Peyer's patch (tissue), 4 donors: ENCODE results near the gene MKNK1. TPM values are rescaled to one million over a fixed set of nuclear protein-coding genes. Genes with fewer than 3 reads are reported as not detected.

Experiments used
- DNase-seq, 3 donors: peaks; one replicate each; pipeline ENCODE4 v3.0.0-alpha.2; 2017 to 2019
- H3K27ac ChIP-seq, 4 donors: fragments of 200-600 bp; sonication (generic); one replicate each; pipeline ENCODE4 v1.5.1; 2016 to 2019
- H3K27me3 ChIP-seq, 2 donors: fragments of 200-600 bp; sonication (generic); one replicate each; pipeline ENCODE4 v1.5.1; 2019
- H3K36me3 ChIP-seq, 3 donors: fragments of 200-600 bp; sonication (generic); one replicate each; pipeline ENCODE4 v1.5.1; 2016 to 2019
- H3K4me1 ChIP-seq, 4 donors: fragments of 200-600 bp; sonication (generic); one replicate each; pipeline ENCODE4 v1.5.1; 2016 to 2019
- H3K4me3 ChIP-seq, 4 donors: fragments of 200-600 bp; sonication (generic); 1 replicate in 3 of 4; 2 replicates in 1 of 4; pipeline ENCODE4 v1.5.1; 2016 to 2019; ENCODE audit warnings: mild to moderate bottlenecking in 1 of 4
- H3K9me3 ChIP-seq, 4 donors: fragments of 200-600 bp; sonication (generic); one replicate each; pipeline ENCODE4 v1.5.1; 2016 to 2019; ENCODE audit warnings: mild to moderate bottlenecking in 1 of 4
- CTCF ChIP-seq, 6 experiments: fragments of 450-650 bp in 4 of 6; fragments of 200-600 bp in 2 of 6; sonication (generic) in 1 of 6; IDR thresholded peaks; one replicate each; pipeline ENCODE4 v1.5.1; 2017 to 2019; ENCODE audit warnings: antibody characterized with exemption in 6 of 6, mild to moderate bottlenecking in 3 of 6, moderate library complexity in 1 of 6
- POLR2A ChIP-seq, 2 donors: fragments of 450-650 bp; IDR thresholded peaks; one replicate each; pipeline ENCODE4 v1.5.1; 2017; ENCODE audit warnings: antibody characterized with exemption in 2 of 2, mild to moderate bottlenecking in 2 of 2, moderate library complexity in 2 of 2
- total RNA-seq, 4 donors: library from RNA; depleted of rRNA; stranded (reverse); fragments of >200 nt; gene quantifications; one replicate each; pipeline ENCODE4 v1.1.0, GENCODE V29; 2016

MKNK1 gene
- total RNA-seq, 4 donors from 2014 or later = 51.3 to 134 (median 94.2) TPM

GRCh38 chr1:46580140-46580903 is 23.7 kb downstream of the MKNK1 start:
- Histone ChIP-seq H3K27me3 (no peaks in the 10 kb centered on the region), H3K4me1 (peaks cover 0 to 13% (median 0%) of the 10 kb centered on the region in 4 donors), H3K36me3 (peaks cover 0 to 89% (median 0%) of the 10 kb centered on the region in 3 donors), H3K9me3 (no peaks in the 10 kb centered on the region), H3K27ac (peak overlapping the region in 1 of 4 donors; percentile 49), H3K4me3 (no peak overlapping the region)
- no peak for TF ChIP-seq POLR2A (IDR thresholded peaks at IDR 0.05)
- TF ChIP-seq CTCF (IDR thresholded peaks at IDR 0.05) = no peak
- no peak for DNase-seq

DNA sequence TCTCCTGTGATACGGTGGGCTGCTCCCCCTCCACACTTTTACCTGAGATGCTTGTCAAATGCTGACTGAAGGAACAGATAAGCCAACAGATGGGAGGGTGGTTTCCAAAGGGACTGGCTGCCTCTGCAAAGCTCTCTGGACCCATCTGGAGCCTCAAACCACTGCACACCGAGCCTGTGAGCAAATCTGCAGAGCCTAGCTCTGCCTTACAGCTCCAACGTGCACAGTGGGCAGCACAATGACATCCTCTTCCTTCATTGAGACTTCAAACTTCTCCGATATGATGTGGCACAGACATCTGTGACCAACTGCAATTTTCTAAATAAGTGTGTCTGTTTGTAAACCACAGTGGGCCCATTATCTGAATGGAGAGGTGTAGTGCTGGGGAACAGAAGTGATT is 26.4 kb downstream of the MKNK1 start:
- TF ChIP-seq CTCF (IDR thresholded peaks at IDR 0.05) = no peak
- TF ChIP-seq POLR2A (IDR thresholded peaks at IDR 0.05) = no peak
- Histone ChIP-seq H3K4me1 (peaks cover 0 to 6% (median 0%) of the 10 kb centered on the region in 4 donors), H3K9me3 (no peaks in the 10 kb centered on the region), H3K27ac (no peak overlapping the region), H3K27me3 (no peaks in the 10 kb centered on the region), H3K4me3 (no peak overlapping the region), H3K36me3 (peaks cover 0 to 83% (median 0%) of the 10 kb centered on the region in 3 donors)
- DNase-seq = no peak

DNA sequence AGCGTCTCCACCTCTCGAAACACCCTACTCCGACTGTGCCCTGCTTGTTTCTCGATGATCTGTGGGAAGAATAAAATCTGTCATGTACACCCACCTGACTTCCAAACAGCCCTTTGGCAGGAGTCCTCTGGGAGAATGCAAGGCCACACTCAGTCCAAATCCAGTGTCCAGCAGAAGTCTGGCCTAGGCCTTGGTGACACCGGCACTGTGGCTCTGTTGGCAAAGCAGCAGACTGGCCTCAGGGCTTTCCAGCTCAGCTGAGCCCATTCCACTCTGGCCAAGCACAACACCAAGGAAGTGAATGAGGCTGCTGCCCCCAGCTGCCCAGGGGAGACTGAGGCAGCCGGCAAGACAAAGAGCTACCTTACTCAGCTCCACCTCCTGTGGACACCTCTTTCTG is 27.5 kb downstream of the MKNK1 start:
- Histone ChIP-seq H3K27ac (no peak overlapping the region), H3K4me1 (no peaks in the 10 kb centered on the region), H3K36me3 (peaks cover 0 to 78% (median 0%) of the 10 kb centered on the region in 3 donors), H3K4me3 (no peak overlapping the region), H3K27me3 (no peaks in the 10 kb centered on the region), H3K9me3 (no peaks in the 10 kb centered on the region)
- no peak for DNase-seq
- TF ChIP-seq POLR2A (IDR thresholded peaks at IDR 0.05) = no peak
- no peak for TF ChIP-seq CTCF (IDR thresholded peaks at IDR 0.05)

DNA sequence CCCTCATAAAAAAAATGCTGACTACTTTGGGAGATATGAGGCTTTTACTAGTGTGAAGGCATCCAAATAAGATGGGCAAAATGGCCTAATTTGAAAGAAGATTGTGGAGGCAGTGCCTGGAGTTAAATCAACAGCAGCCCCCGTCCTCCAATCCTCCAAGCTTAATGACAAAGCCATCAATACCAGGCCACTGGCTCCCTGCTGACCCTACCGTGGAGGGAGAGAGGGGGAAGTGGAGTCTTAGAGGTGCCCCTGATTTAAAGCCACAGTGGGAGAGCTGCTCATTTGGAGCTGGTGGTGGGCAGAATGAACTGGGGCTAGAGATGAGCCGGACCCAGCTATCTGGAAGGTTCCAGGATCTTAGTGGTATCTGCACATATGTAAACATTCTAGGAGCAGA is 28.3 kb downstream of the MKNK1 start:
- H3K27ac ChIP-seq = no peak overlapping the region
- peaks cover 0 to 75% (median 0%) of the 10 kb centered on the region in 3 donors for H3K36me3 ChIP-seq
- no peak overlapping the region for H3K4me3 ChIP-seq
- H3K4me1 ChIP-seq = no peaks in the 10 kb centered on the region
- peak in 1 of 3 donors; percentile 7 for DNase-seq
- H3K9me3 ChIP-seq = no peaks in the 10 kb centered on the region
- TF ChIP-seq CTCF (IDR thresholded peaks at IDR 0.05) = no peak
- no peak for TF ChIP-seq POLR2A (IDR thresholded peaks at IDR 0.05)
- no peaks in the 10 kb centered on the region for H3K27me3 ChIP-seq

DNA sequence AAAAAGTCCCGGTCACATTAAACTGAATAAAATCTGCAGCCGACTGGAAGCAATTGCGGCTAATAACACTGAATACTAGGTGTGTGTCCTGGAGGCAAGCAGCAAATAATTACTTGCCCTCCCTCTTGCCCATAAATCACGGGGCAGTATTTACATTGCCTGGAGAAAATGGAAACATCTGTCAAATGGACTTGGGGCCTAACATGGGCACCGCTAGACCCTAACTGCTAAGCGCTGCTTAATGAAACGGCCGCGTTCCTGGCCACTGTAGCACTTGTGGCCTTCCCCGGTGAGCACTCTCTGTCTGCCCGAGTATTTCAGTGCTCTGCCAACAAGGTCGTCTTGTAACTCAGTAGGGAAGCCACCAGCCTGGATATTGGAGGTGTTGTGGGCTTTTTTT is 28.8 kb downstream of the MKNK1 start:
- Histone ChIP-seq H3K4me3 (no peak overlapping the region), H3K4me1 (no peaks in the 10 kb centered on the region), H3K27ac (no peak overlapping the region), H3K36me3 (peaks cover 0 to 70% (median 0%) of the 10 kb centered on the region in 3 donors), H3K9me3 (no peaks in the 10 kb centered on the region), H3K27me3 (no peaks in the 10 kb centered on the region)
- TF ChIP-seq POLR2A (IDR thresholded peaks at IDR 0.05) = no peak
- TF ChIP-seq CTCF (IDR thresholded peaks at IDR 0.05) = no peak
- no peak for DNase-seq
